AG04449 (cell line): ENCODE results near the gene GOLGA5.

Source experiments
- CTCF ChIA-PET: fragments of 350-600 bp; formaldehyde crosslinking; extraction: SDS; loops from one replicate; lab custom pipeline; 2021; ENCODE audit warnings: antibody characterized with exemption; lab: Yijun Ruan, JAX
- POLR2A ChIA-PET: fragments of 400-600, 350-600 bp; formaldehyde crosslinking; extraction: SDS; loops from one replicate; lab custom pipeline; 2020; ENCODE audit warnings: antibody characterized with exemption, inconsistent platforms; lab: Yijun Ruan, JAX
- DNase-seq: peaks from one replicate; pipeline ENCODE4 v3.0.0-alpha.2; 2010; ENCODE audit warnings: low read depth, low spot score
- H3K4me3 ChIP-seq: 2 replicates; pipeline ENCODE4 v1.5.1; 2011; ENCODE audit warnings: low read depth, mild to moderate bottlenecking, control low read depth, low read length
- CTCF ChIP-seq: IDR thresholded peaks from one replicate; pipeline ENCODE4 v1.5.1; 2011; ENCODE audit warnings: mild to moderate bottlenecking, moderate library complexity, low read length, control low read depth, inconsistent platforms; ENCODE audit not compliant: insufficient read depth; ENCODE audit errors: missing control alignments

Gene GOLGA5

GRCh38 chr14:92884410-92884809 lies 90.3 kb downstream of the GOLGA5 start:
- no peak overlapping the region for H3K4me3 ChIP-seq
- TF ChIP-seq CTCF = no peak
- no peak for DNase-seq
- ChIA-PET CTCF (no interaction called here), POLR2A (no interaction called here)

GRCh38 chr14:92885279-92886061 lies 91.4 kb downstream of the GOLGA5 start:
- no peak for TF ChIP-seq CTCF
- no peak overlapping the region for H3K4me3 ChIP-seq
- CTCF ChIA-PET = no interaction called here
- DNase-seq = no peak
- POLR2A ChIA-PET = no interaction called here

GRCh38 chr14:92886337-92886736 lies 92.2 kb downstream of the GOLGA5 start:
- CTCF ChIA-PET = no interaction called here
- POLR2A ChIA-PET = no interaction called here
- no peak overlapping the region for H3K4me3 ChIP-seq
- DNase-seq = no peak
- no peak for TF ChIP-seq CTCF

- POLR2A ChIA-PET = no interaction called here
- DNase-seq = no peak
- no peak for TF ChIP-seq CTCF
- CTCF ChIA-PET = no interaction called here
- no peak overlapping the region for H3K4me3 ChIP-seq
Measured at GRCh38 chr14:92887157-92887556, 93.1 kb downstream of the GOLGA5 start.

- POLR2A ChIA-PET = no interaction called here
- CTCF ChIA-PET = no interaction called here
- no peak for TF ChIP-seq CTCF
- DNase-seq = no peak
- no peak overlapping the region for H3K4me3 ChIP-seq
Measured at GRCh38 chr14:92888896-92889295, 94.8 kb downstream of the GOLGA5 start.
